Germinal center (tissue), 1 donor: ENCODE results near the gene RETNLB.

Source experiments
- DNase-seq: peaks from one replicate; pipeline ENCODE4 v3.0.0; 2012; ENCODE audit warnings: mixed read lengths, low spot score

Gene RETNLB

GRCh38 chr3:108757404-108757982 lies at the start of gene RETNLB:
Gene RETNLB, minus strand, starts transcription at chr3:108757410. Its CDS starts 225 bp downstream, at chr3:108757185.
- no peak for DNase-seq

- DNase-seq, result no peak
Measured at GRCh38 chr3:108806316-108806715, 49.1 kb upstream of the RETNLB start.

GRCh38 chr3:108804966-108805365 lies 47.8 kb upstream of the RETNLB start:
- DNase-seq, result no peak

GRCh38 chr3:108804437-108804836 lies 47.2 kb upstream of the RETNLB start:
- no peak for DNase-seq

GRCh38 chr3:108791473-108791872 lies 34.3 kb upstream of the RETNLB start:
- no peak for DNase-seq

- DNase-seq, result no peak
Measured at GRCh38 chr3:108780235-108780634, 23.0 kb upstream of the RETNLB start.

- no peak for DNase-seq
Measured at GRCh38 chr3:108779496-108779895, 22.3 kb upstream of the RETNLB start.

GRCh38 chr3:108775649-108776048 lies 18.4 kb upstream of the RETNLB start:
- DNase-seq, result no peak

GRCh38 chr3:108767253-108767652 lies 10.0 kb upstream of the RETNLB start:
- DNase-seq, result no peak

GRCh38 chr3:108755686-108756085 lies 1.5 kb downstream of the RETNLB start:
- DNase-seq, result no peak

- no peak for DNase-seq
Measured at GRCh38 chr3:108744762-108745161, 12.4 kb downstream of the RETNLB start.

GRCh38 chr3:108742929-108743328 lies 14.3 kb downstream of the RETNLB start:
- DNase-seq, result no peak

GRCh38 chr3:108736821-108737220 lies 20.4 kb downstream of the RETNLB start:
- DNase-seq, result no peak

GRCh38 chr3:108728934-108729333 lies 28.3 kb downstream of the RETNLB start:
- DNase-seq, result no peak

GRCh38 chr3:108728105-108728504 lies 29.1 kb downstream of the RETNLB start:
- no peak for DNase-seq

GRCh38 chr3:108724101-108724500 lies 33.1 kb downstream of the RETNLB start:
- DNase-seq, result no peak

- DNase-seq, result no peak
Measured at GRCh38 chr3:108722724-108723123, 34.5 kb downstream of the RETNLB start.

- no peak for DNase-seq
Measured at GRCh38 chr3:108719178-108719806, 37.9 kb downstream of the RETNLB start.

GRCh38 chr3:108718454-108718853 lies 38.8 kb downstream of the RETNLB start:
- DNase-seq, result no peak

GRCh38 chr3:108713816-108714215 lies 43.4 kb downstream of the RETNLB start:
- DNase-seq, result no peak

GRCh38 chr3:108713009-108713516 lies 44.1 kb downstream of the RETNLB start:
- DNase-seq, result no peak
